UCSD-AML1 (cell line): ENCODE data around the gene BAK1.
A peak's percentile ranks its signal among the peaks of the same experiment; 100 is the strongest.

ENCODE experiments used
- DNase-seq: peaks from one replicate; lab custom pipeline; 2025; ENCODE audit not compliant: unreplicated experiment; lab: John Stamatoyannopoulos, UW

The BAK1 gene

DNA sequence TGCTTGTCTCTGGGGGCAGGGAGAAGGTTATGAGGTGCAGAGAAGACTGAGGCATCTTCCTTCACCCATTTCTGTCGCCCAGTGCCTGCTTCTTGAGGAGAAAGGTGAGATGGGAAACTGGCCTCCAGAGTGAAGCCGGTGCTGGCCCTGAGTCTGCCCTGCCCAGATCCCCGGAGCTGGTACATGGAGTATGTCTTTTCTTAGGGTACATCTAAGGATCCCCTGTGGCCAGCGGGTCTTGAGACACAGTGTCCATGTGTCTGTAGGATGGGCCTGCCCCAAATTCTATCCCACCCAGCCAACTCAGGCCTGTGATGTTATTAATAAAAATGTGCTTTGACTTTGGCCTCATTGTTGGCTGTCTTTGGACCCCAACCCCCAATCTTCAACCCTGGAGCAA, 8.8 kb upstream of the BAK1 start:
- no peak for DNase-seq

DNA sequence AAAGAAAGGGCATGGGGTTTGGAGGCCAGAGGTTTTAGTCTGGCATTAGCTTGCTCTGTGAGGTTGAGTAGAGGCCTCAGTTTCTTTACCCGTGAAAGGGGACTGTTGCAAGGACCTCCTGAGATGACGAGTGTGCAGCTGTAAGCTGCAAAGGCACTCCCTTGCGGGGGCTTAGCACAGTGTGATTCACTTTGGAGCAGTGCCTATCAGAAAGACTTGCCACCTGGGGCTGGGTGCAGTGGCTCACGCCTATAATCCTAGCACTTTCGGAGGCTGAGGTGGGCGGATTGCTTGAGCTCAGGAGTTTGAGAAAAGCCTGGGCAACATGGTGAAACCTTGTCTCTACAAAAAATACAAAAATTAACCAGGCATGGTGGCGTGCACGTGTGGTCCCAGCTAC, 7.5 kb upstream of the BAK1 start:
- no peak for DNase-seq

DNA sequence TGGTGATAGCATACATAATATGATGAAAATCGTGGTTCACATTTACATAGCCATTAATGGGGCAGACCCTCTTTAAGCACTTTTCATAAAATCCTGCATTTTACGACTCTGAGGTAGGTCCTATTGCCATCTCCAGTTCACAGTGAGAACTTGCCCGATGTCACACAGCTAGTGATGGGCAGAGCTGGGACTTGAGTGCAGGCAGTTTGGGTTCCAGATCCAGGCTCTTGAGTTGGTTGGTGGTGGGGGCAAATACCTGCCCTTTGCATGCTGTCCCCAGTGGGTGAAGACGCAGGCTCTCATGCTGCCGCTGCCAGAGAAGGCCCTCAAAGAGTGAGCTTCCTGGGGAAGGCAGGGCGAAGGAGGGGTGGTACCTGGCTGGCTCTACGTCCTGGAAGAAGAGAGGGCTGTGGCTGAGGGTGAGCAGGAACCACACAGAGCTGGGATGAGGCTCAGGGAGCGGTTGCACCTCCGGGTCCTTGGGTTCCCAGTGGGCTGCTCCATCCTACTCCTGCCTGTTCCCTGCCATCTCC, 6.1 kb upstream of the BAK1 start:
- DNase-seq = no peak

DNA sequence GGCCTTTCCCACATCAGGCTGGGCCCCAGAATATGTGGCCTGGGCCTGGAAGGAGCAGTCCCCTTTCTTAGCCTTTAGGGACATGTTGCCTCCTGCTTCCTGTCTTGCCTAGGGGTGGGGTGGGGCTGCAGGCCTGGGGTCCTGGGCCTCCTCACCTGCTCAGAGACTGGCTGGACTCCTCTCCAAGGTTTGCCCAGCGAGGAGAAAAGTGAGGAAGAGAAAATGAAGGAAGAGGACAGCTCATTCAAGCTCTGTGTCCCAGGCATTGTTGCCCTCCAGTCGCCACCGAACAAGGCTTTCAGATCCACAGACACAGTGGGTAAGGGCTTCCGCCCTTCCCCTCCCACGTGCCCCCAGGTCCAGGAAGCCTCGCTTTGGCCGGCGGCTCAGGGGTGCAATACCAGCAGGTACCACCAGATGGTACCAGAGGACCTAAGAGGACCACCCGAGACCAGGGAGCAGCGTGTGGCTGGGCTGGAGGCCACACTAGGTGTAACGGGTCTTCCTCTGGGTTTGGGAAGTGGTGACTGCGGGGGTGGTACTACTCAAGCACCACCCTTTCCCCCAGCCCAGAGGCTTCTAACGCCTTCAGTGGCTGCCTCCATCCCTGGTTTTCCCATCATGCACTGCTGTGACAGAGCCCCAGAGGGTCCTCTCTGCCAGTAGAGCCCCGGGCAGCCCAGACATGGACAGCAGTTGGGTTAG, 5.5 kb upstream of the BAK1 start:
- peak; percentile 91 for DNase-seq

DNA sequence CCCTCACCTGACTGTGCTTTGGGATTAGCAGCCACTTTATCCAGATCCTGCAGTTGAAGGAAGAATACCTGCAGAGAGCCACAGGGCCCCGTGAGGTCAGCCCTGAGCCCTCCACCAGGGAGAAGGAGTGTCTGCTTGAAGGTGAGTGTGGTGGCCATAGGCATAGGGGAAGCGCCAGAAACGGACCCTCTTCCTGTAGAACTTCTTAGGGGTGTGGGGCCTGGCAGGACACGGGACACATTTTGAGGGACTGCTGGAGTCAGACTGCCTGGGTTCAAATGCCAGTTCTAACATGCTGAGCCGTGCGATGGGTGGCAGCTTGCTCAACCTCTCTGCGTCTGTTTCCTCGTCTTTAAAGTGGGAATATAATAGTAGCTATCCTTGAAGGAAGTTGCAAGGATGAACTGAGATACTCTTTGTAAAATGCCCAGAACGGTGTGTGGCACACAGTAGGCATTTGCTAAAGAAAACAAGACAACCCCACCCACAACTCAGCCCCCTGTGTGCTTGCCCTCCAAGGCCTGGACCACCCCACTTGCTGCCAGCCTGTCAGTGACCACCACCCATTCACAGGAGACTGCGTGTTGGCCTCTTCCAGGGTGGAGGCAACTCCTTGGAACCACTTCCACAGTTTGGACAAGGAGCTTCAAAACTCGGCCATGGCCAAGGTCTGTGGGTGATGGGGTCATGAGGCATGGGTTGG, 4.8 kb upstream of the BAK1 start:
- DNase-seq = no peak

DNA sequence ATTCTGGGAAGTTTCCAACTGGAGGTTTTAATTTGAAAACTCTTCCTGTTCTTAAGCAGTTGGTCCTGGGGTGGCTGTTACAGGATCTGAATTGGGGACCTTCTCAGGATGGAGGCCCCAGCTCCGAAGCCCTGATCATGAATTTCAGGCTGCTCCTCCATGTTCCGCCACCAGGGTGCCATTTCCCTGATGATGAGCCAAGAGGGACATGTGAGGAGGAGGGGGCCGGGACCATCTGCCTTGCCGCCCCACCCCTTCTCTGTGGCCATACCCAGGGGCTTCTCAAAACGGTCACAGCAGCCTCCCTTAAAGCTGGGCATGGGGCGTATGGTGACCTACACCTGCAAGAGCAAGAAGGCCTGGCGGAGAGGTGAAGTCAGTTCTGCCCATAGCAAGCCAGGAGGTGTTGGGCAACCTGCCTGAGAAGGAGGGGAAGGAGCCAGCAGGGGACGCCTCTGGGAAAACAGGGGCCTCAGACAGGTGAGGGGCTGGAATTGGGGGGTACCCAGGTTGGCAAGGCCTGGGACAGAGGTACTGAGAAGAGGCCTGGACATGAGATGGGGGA, 3.6 kb upstream of the BAK1 start:
- no peak for DNase-seq

DNA sequence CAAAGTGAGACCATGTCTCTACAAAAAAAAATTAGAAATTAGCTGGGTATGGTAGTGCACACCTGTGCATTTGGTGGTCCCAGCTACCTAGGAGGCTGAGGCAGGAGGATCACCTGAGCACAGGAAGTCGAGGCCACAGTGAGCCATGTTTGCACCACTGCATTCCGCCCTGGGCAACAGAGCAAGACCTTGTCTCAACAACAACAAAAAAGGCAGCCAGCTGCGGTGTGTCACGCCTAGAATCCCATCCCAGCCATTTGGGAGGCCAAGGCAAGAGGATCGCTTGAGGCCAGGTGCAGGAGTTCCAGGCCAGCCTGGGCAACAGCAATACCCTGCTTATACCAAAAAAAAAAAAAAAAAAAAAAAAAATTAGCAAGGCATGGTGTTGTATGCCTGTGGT, 1.1 kb upstream of the BAK1 start:
- DNase-seq = no peak

DNA sequence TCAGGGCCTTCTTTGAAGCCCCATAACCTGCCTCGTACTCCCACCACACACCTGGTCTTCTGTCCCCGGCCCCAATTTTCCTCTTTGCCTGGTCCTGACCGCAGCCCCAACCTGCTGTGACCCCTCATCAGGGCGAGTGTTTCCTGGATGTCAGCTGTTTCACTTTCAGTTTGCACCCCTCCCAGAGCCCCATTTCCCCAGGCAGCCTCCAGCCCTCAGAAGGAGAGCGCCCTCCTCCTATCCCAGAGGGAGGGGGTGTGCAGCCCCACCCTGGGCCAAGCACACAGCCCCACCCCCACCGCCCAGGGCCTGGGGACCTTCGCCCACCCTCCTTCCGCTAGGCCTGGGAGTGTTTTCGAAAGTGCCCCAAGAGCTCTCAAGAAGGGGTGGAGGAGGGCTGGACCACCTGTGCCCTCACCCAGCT, 1.5 kb downstream of the BAK1 start:
- no peak for DNase-seq

DNA sequence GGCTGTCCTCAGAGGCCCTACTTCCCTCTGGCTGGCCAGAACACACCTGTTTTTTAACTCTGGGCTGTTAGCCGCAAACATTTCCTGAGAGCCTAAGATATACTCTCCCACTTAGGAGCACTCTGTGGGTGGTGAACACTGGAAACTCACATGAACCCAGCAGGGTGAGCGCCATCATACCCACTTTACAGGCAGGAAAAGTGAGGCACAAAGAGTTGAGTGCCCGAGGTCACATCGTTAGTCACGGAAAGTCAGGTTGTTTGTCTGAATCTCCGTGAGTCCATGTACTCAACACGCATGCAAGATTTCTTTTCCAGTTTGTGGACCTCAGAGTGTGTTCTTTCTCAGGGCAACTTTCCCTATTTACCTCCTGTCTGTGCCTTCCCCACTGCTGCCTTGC, 1.9 kb downstream of the BAK1 start:
- DNase-seq = no peak

DNA sequence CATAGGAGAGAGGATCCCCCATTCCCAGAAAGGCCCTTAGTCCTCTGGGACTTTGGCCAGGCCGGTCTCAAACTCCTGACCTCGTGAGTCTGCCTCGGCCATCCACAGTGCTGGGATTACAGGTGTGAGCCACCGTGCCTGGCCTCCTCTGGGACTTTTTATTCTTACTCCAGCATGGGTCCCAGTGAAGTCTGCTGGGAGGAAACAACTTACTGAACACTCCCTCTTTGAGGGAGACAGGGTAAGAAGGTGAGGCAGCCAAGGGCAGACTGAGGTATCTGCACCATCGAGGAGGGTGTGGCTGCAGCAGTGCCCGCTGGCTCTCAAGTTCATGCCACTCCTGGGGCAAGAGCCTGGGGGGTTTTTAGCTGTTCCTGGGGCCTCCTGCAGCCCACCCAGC, 2.4 kb downstream of the BAK1 start:
- DNase-seq = no peak

DNA sequence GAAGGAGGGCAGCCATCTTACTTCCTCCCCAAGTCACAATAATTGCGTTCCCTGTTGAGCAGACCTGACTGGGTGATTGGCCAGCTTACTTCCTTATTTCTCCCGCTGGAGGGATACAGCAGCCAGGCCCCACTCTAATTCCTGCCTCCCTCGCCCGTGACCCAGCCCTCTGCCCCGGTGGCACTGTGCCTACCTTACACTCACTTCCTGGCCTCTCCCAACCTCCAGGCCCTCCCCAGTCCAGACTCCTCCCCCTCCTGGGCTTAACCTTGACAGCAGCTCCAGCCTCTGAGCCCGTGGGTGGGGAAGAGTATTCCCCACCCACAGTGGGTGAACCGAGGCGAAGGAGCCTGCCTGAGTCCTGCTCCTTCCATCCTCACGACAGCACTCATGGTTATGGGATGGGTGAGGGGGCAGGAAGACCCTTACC, 3.0 kb downstream of the BAK1 start:
- DNase-seq = peak; percentile 85

DNA sequence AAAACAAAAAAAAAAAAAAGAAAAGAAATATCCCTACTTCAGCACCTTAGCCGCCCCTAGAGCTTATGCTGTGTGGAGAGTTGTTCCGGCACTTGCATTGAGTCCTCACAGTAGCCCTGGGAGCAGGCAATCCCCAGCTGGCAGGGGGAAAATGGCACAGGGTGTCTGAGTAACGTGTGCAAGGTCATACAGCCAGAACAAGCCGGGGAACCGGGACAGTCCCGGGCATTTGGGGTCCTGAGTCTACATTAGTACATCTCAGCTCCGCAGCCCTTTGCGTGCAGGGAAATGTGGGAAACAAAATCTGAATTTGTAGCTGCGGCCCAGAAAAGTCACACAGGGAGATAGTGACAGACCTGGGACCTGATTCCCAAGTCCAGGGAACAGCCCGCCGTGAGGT, 3.4 kb downstream of the BAK1 start:
- DNase-seq = no peak

DNA sequence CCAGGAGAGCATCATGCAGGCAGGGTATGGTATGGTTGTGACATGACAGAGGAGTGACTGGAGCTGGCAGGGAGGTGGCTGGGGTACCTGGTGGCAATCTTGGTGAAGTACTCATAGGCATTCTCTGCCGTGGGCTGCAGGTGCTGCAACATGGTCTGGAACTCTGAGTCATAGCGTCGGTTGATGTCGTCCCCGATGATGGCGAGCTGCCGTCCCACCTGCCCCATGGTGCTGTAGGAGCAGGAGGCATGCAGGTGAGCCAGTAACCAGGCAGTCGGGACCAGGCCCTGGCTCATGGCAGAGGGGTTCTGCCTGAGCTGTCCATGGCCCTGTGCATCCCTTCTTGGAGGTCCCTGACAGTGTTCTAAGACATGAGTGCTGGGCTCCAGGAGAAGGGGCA, 4.9 kb downstream of the BAK1 start:
- no peak for DNase-seq

DNA sequence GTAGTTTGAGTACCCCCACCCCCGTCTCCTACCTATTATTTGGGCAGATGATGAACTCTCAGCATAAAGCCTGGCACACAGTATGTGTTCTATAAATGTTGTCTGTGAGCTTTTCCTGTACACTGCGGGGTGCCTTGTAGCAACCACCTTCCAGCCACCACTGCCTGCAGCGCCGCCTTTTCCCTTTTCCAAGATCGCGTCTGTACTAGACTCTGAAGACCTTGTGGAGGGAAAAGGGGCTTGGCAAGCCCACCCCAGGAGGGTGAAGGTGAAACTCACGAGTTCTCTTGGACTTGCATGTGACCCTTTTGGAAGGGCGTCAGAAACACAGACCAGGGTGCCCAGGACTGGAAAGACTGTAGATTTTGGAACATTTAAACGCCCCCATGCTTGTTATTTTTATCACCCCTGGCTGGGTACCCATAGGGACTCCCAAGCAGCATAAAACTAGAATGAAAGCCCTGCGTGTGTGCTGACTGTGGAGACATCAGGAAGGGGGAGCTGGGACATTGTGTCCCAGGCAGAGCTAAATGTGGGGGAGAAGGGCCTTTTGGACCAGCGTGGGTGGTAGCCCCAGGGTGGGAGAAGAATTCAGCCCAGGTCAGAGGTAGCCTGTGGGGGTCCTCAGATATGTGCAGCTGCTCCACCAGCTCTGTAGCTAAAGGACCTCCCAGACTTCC, 8.3 kb downstream of the BAK1 start:
- DNase-seq = no peak

DNA sequence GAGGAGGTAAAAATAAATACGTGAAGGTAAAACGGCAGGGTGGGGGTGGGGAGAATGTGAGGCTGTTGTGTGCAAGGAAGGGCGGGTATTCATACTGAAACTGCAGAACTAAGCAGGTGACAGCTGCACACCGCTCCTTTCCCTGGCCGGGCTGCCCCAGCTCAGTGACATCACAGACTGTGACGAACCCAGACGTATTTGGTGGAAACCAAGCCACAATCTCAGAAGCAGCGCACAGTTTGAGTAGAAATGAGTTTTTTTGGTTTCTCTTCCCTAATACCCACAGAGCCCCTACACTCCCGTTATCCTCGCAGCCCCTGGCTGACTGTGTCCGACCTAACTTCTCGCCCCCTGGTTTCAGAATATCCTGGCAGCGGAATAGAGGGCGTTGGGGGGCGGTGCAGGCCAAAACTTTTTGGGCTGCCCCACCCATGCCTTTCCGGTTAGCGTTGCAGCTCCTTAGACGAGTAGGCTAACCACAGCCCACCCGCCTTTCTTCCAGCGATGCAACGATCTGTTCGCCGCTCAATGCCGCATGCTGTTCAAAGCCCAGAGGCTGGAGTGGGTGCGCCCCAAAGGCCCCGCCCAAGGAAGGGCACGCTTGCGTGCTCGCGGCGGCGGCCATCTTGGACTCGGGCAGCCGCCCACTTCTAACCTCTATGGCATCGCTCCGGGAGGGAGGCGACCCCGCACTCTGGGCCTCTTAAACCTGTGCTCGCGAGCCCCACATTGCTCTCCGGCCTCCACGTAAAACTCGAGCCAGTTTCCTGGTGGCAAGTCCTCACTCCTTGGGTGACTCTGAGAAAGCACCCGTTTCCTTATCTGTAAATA, 9.1 kb downstream of the BAK1 start:
- DNase-seq = peak; percentile 68

DNA sequence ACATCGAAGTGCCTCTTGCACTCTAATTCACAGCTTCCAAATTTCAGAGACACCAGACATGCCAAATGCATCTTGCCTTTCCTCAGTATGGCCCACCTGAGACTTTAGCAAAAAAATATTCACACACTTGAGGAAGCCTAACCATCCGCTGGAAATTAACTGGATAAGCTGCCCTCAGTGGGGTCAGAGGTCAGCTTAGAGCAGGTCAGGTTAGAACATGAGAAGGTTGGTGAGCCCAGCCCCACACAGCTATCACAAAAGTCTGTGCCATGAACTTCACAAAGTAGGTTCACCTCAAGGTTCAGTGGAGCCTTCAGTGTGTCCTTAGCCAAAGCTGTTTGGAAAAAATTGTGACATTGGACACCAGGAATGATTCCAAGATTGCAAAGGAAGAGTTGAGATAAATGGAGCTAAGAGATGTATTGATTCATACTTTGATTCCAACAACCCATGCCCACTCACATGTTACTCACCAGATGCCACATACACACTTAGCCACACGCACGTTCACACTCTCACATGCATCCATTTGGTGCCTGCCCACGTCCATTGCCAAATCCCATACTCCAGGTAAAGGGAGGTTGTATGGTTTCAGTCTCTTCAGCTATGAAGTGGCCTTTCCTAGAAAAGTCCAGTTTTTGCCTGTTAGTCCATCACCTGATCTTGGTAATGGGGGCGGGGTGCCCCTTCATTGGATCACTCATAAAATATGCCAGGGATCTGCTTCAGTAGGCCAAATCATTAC, 11.1 kb downstream of the BAK1 start:
- no peak for DNase-seq

DNA sequence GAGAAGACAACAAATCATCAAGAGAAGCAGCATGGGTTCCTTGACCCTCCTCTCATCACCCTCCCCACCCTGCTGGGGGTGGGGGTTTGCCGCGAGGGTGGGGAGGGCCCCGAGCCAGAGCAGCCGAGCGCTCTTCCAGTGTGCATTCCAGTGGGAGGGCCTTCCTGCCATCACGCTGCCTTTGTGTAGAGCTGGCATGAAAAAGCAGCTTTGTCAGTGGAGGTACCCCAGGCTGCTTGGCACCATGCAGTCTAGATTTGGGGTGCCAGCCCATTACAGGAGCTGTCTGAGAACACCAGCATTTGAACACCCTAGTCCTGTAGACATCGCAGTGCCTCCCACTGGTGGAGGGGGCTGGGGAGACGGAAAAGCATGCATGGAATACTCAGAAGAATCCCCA, 12.2 kb downstream of the BAK1 start:
- DNase-seq = no peak

DNA sequence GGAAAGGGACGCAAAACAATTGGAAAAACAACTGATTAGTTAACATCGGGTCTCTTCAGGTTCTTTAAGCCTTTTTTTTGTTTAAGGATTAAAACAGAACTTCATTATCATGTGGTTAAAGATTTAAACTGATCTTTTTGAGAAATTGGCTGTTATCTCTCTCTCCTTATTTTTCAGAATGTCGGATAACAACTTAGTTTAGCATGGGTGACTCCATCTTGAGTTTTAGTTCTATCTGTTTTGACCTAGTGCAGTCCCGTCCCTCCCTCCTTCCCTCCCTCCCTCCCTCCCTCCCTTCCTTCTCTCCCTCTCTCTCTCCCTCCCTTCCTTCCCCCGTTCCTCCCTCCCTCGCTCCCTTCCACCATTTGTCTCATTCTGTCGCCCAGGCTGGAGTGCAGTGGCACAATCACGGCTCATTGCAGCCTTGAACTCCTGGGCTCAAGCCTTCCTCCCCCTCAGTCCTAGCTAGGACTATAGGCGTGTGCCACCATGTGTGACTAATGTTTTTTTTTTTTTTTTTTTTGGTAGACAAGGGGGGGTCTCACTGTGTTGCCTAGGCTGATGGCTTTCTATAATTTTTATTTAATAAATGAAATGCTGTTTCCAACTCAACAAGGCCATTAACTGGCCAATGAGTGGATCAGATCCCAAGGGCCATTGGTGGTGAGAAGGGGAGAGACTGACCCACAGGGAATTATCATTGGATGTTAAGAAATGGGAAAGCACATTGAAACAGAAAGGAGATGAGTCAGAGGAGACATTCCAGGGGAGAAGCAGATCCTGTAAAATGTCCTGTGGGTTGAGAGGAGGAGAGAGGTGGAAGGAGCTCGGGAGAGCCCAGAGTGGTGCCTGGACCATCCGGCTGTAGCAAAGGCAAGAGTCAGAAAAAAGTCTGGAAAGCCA, 13.6 kb downstream of the BAK1 start:
- DNase-seq = no peak

DNA sequence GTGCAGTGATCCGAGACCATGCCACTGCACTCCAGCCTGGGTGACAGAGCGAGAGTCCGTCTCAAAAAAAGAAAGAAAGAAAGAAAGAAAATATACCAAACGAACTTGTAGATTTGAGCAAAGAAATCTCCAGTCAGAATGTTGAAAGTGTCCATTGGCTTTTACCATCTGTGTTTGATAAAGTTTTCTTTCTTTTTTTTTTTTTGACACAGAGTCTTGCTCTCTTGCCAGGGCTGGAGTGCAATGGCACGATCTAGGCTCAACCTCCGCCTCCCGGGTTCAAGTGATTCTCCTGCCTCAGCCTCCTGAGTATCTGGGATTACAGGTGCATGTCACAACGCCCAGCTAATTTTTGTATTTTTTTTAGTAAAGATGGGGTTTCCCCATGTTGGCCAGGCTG, 21.3 kb downstream of the BAK1 start:
- DNase-seq = no peak
